Measurements from ENCODE around the gene LRRC7. TPM values are rescaled to one million over a fixed set of nuclear protein-coding genes. Genes with fewer than 3 reads are reported as not detected.

The LRRC7 gene
- total and polyA plus RNA-seq, 2 of the 8 experiments (the other 6 are each of a cell fraction or from before 2014, with no cell fraction given) = 0.03 to 0.17 TPM

DNA sequence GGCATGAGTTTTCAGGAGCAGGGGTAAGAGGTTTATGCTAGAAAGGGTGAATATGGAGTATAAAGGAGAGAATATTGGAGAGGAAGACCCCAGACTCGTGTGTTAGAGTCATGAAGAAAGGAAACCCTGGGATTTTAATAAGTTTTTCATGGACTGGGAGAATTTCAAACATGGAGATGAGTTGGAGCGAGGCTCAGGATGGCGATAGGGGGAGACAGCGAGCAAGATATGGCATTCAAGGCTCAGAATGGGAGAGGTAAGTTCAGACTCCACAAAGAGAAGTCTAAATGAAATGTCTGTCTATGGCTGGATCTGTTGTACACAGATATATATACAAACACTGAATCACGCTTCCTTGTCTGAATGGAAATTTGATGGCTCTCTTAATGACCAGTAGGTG lies 545.1 kb downstream of the LRRC7 start:
- H3K9me3 ChIP-seq (ENCODE audit: insufficient read depth in 2 of 2, low read depth in 1 of 2, low read length in 1 of 2) = no peaks in the 10 kb centered on the region
- H4K5ac ChIP-seq (ENCODE audit: insufficient read length, low read depth, low read length) = no peak overlapping the region
- H3K4me1 ChIP-seq (replicated peaks in 1 of 4; ENCODE audit: control insufficient read depth in 3 of 4, insufficient read depth in 4 of 4, low read length in 3 of 4) = no peaks in the 10 kb centered on the region
- ChIA-PET POLR2A (ENCODE audit: partially characterized antibody) (no interaction called here), CTCF (ENCODE audit: partially characterized antibody) (interaction anchor here (0.6 to 1.8 kb wide), 9 partner anchors 8 to 77 kb away, joined by 3 to 10 read pairs (median 4); no protein-coding TSS in a partner anchor)
- H4K20me1 ChIP-seq (replicated peaks in 1 of 2; ENCODE audit: control insufficient read depth in 1 of 2, insufficient read depth in 2 of 2, low read length in 2 of 2) = no peaks in the 10 kb centered on the region
- no peak overlapping the region for H2AK5ac ChIP-seq (ENCODE audit: low read depth, low read length)
- H2BK15ac ChIP-seq (ENCODE audit: low read length) = no peak overlapping the region
- no peaks in the 10 kb centered on the region for H3K23me2 ChIP-seq (ENCODE audit: low read depth, low read length)
- H3K4ac ChIP-seq (replicated peaks; ENCODE audit: insufficient read length, low read depth, low read length) = no peak overlapping the region
- no peak overlapping the region for H2BK20ac ChIP-seq (ENCODE audit: low read length)
- no peak overlapping the region for H3K56ac ChIP-seq (replicated peaks; ENCODE audit: insufficient read length, low read depth, low read length)
- H4K8ac ChIP-seq (ENCODE audit: extremely low read depth, insufficient read depth, low read length) = no peak overlapping the region
- H3K79me1 ChIP-seq (ENCODE audit: low read depth, low read length) = no peaks in the 10 kb centered on the region
- no peak overlapping the region for H3K9ac ChIP-seq (replicated peaks in 1 of 4; ENCODE audit: extremely low read depth in 1 of 4, low read depth in 3 of 4, low read length in 3 of 4)
- no peak overlapping the region for H3K4me3 ChIP-seq (ENCODE audit: extremely low read depth in 1 of 4, insufficient read depth in 2 of 4, low read depth in 3 of 4, low read length in 4 of 4)
- no peak for FAIRE-seq
- no peak overlapping the region for H3K14ac ChIP-seq (ENCODE audit: insufficient read length)
- DNase-seq (ENCODE audit: low read depth in 1 of 2, low spot score in 2 of 2) = no peak
- peak overlapping the region; percentile 46; the same call in 1 of the 2 replicates for H2AFZ ChIP-seq (ENCODE audit: low read length)
- H2BK12ac ChIP-seq (ENCODE audit: low read depth, low read length) = no peak overlapping the region
- WGBS, 2 experiments (ENCODE audit: extremely low coverage in 1 of 2, insufficient coverage in 1 of 2, insufficient read length in 1 of 2, insufficient replicate concordance in 2 of 2, low coverage in 1 of 2, low lambda C conversion rate in 2 of 2, missing lambda C conversion rate in 1 of 2) = 86% methylated on average over 5 of the region's 5 CpGs; no CpG with 5 or more reads in 1 of the 2 experiments
- H3K18ac ChIP-seq (ENCODE audit: extremely low read depth, low read length) = no peak overlapping the region
- no peak for TF ChIP-seq TAF7 (optimal IDR thresholded peaks at IDR 0.05; ENCODE audit: borderline replicate concordance, low read depth, low read length)
- no peak for TF ChIP-seq SP1 (IDR thresholded peaks at IDR 0.05; ENCODE audit: low read depth, low read length)
- TF ChIP-seq EP300 (IDR thresholded peaks at IDR 0.05; ENCODE audit: borderline replicate concordance in 1 of 2, low read depth in 2 of 2, low read length in 2 of 2) = no peak
- TF ChIP-seq, protein P1, sequence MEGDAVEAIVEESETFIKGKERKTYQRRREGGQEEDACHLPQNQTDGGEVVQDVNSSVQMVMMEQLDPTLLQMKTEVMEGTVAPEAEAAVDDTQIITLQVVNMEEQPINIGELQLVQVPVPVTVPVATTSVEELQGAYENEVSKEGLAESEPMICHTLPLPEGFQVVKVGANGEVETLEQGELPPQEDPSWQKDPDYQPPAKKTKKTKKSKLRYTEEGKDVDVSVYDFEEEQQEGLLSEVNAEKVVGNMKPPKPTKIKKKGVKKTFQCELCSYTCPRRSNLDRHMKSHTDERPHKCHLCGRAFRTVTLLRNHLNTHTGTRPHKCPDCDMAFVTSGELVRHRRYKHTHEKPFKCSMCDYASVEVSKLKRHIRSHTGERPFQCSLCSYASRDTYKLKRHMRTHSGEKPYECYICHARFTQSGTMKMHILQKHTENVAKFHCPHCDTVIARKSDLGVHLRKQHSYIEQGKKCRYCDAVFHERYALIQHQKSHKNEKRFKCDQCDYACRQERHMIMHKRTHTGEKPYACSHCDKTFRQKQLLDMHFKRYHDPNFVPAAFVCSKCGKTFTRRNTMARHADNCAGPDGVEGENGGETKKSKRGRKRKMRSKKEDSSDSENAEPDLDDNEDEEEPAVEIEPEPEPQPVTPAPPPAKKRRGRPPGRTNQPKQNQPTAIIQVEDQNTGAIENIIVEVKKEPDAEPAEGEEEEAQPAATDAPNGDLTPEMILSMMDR (IDR thresholded peaks at IDR 0.05; ENCODE audit: control extremely low read depth in 1 of 3, insufficient read depth in 1 of 3, low read depth in 1 of 3, low read length in 3 of 3) = peak; percentile 14 to 58 (median 58); a peak in 3 of 4 replicates
- TF ChIP-seq BRCA1 (IDR thresholded peaks at IDR 0.05; ENCODE audit: low read depth, low read length) = no peak
- peak; percentile 22 to 32; a peak in 3 of 4 replicates for TF ChIP-seq RAD21 (IDR thresholded peaks at IDR 0.05 in 1 of 2, conservative IDR thresholded peaks at IDR 0.05 in 1 of 2; ENCODE audit: low read depth in 2 of 2, low read length in 2 of 2)
- no peaks in the 10 kb centered on the region for H3K36me3 ChIP-seq (ENCODE audit: control insufficient read depth in 2 of 4, insufficient read depth in 4 of 4, low read length in 3 of 4)
- H2BK5ac ChIP-seq (ENCODE audit: low read depth, low read length) = no peak overlapping the region
- H3K27ac ChIP-seq (ENCODE audit: low read depth, low read length) = no peak overlapping the region
- no peak overlapping the region for H3K23ac ChIP-seq (ENCODE audit: insufficient read length)
- no peaks in the 10 kb centered on the region for H3K79me2 ChIP-seq (ENCODE audit: control insufficient read depth in 1 of 2, insufficient read depth in 2 of 2, low read length in 2 of 2)
- no peak overlapping the region for H4K91ac ChIP-seq (replicated peaks; ENCODE audit: insufficient read length, low read length)
- peaks cover 0 to 1% (median 0%) of the 10 kb centered on the region in 4 experiments; a peak in 1 of 7 replicates for H3K27me3 ChIP-seq (replicated peaks in 1 of 4; ENCODE audit: control insufficient read depth in 3 of 4, extremely low read depth in 1 of 4, insufficient read depth in 3 of 4, low read length in 3 of 4)
- no peak overlapping the region for H2BK120ac ChIP-seq (replicated peaks; ENCODE audit: low read depth, low read length)
- no peak overlapping the region for H3K4me2 ChIP-seq (ENCODE audit: insufficient read depth in 1 of 2, low read depth in 2 of 2, low read length in 2 of 2)
